GM18907 (cell line): Measurements from ENCODE around the gene ZNF469.

Source experiments
- ATAC-seq: cut with Tn5 transposase; IDR thresholded peaks from one replicate; pipeline ENCODE4 v1.9.1; 2021; ENCODE audit warnings: mild to moderate bottlenecking, moderate library complexity; ENCODE audit not compliant: unreplicated experiment

Gene ZNF469

GRCh38 chr16:88375236-88375975 lies 7.4 kb upstream of the ZNF469 start:
- no peak for ATAC-seq

DNA sequence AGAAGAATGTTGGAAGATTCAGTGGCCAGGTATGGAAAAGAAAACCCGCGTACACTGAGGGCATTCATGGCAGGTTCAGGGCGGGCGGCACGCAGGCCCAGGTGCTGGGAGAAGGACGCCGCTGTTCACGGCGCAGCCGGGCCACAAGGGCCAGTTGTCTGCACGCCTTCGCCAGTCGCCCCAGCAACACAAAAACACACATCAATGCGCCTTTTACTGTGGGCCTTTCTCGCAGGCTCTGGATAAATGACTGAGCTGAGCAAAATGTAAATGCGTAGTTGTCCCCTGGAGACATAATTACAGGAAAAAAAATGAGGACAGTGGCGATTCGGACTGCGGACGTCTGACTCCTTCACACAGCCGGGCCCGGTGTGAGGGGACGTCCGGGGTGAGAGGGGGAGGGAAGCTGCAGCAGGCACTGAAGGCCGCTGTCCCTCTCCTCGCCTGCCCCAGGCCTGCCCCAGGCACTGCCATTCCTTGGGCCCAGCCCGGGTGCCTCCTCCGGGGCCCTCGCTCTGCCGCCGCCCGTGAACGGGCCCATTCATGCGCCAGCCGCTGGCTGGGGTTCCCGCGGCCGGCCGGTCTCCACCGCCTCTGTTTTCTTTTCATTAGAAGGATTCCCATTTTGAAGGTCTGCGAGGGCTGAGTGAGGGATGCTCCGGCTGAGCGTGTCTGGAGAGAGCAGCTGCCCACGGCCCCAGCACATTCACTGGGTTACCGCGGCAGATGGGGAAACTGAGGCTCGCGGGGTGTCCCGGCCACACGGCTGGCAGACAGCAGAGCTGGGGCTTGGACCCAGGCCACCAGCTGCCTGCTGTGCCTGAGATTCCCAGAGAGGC lies 6.5 kb upstream of the ZNF469 start:
- no peak for ATAC-seq

DNA sequence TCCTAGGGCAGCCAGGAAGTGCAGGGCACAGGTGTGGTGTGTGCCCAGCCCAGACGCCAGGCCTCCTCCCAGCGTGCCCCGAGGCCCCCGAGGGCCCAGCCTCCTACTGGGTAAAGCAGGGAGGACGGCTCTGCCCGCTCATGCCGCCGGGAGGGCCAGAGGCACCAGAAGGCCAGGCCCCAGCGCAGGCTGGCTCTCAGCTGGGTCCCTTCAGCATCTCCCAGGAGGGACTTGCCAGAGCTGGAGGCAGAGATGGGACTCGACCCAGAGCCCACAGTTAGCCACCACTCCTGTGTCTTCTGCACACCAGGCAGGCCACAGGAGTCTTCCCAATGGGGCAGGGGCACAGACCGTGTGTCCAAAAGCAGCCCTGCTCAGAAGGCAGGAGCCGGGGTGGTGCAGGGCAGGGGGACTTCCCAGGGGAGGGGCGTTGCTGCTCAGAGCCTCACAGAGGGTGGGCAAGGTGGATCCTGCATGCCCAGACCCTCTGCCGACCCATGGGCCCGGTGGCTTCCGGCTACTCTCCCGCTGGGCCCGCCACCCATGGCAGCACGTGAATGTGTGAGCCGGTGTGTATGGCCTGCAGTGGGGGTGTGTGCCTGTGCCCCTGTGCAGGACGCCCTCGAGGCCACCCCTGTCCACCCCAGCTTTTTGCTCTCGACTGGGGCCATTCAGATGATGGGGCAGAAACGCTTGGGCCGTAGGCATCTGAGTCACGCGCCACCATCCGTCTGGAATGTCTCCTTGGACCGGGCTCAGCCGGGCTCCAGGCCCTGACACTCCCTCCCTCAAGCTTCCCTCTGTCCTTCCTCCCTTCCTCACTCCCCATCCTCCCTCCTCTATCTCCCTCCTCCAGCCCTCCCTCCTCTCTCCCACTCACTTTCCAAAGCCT lies 5.7 kb upstream of the ZNF469 start:
- ATAC-seq: no peak

GRCh38 chr16:88377961-88378360 lies 4.8 kb upstream of the ZNF469 start:
- no peak for ATAC-seq

- ATAC-seq: no peak
These were observed 4.4 kb upstream of the ZNF469 start for GRCh38 chr16:88378401-88378800.

DNA sequence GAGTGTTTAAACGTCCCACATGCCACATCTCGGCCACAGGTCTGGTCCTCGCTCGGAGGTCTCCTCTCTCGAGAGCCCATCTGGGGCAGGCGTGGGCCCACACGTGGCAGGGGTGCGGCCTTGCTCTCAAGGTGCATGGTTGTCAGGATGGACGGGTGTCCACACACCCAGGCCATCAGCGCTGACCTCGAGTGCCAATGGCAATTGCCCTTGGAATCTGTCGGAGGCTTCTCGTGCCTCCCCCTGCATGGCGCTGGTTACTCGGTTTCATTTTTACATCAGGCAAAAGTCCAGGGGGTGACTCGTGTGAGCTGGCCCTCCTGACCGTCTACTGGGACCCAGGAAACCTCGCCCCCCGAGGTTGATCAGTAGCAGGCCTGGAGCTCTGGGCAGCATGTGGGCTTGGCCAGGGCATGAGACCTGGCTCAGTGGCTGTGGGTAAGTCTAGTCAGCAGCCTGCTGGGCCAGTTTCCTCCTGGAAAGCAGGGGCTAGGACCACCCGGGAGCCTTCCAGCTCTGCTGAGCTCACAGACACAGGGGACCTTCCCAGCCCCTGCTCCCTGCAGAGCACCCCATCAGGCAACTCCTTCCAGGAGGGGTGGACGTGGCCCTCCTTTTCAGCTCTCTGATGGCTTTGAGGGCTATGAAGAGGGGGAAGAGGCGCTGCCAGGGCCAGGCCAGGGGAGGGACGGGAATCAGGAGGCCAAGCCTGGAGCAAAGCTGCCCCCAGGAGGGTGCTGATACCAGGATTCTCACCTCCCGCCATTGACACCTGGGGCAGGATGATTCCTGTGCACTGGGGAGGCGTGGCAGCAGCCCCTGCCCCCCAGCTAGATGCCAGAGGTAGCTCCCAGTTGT lies 3.7 kb upstream of the ZNF469 start:
- ATAC-seq: no peak

DNA sequence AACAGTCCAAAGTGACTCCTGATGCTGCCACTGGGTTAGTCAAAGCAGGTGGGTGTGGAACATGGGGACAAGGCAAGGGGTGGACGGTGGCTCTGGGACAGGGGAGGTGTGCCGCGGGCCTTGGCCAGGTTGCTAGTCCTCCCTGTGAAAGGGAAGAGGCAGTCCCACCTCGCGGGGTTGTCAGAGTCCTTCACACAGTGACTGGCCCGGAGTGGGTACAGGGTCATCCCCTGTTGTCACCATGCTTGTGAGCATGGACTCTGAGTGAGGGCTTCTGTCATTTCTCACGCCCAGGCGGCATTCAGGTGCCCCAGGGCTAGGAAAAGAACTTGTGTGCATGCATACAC lies 3.1 kb upstream of the ZNF469 start:
- no peak for ATAC-seq

GRCh38 chr16:88380099-88380498 lies 2.7 kb upstream of the ZNF469 start:
- no peak for ATAC-seq

DNA sequence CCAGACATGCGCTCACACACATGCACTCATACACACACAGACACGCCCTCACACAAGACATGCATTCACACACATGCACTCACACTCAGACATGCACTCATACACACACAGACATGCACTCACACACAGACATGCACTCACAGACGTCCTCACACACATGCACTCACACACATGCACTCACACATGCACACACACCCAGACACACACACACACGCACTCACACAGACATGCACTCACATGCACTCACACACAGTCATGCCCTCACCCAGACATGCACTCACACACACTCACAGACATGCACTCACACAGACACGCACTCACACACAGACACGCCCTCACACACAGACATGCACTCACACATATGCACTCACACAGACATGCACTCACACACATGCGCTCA lies 2.1 kb upstream of the ZNF469 start:
- no peak for ATAC-seq

GRCh38 chr16:88381820-88382451 lies 823 bp upstream of the ZNF469 start:
- ATAC-seq: no peak

DNA sequence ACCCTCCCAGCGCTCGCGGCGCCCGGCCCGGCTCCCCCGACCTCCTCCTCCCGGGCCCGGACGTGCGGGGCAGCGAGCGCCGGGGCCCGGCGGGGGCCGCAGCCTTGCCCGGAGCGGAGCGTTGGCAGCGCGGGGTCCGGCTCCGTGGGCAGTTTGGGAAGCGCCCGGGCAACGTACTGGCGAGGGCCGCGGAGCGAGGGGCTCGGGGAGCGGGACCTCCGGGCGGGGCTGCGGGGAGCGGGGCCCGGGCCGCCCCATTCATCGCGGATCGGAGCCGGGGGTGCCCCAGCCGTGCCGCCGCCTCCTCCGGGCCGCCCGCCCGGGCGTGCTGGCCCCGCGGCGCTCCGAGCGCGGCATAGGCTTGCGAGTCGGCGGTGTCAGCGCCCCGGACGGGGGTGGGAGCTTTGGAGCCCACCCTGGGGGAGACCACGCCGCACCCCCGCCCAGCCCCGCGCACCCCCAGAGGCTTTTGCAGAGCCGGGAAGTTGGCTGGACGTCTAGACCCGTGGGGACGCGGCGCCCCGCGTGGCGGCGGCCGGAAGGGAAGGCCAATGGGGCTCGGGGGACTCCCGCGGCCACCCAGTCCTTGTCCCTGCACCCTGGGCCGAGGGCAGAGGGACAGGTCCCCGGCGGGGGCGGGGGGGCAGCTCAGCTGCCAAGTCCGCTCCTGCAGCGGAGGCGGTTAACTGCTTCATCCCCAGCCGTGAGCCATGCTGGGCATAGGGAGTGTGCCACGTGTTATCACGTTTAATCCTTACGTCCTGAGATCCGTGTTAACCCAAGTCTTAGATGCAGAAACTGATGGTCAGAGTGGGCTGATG lies 852 bp downstream of the ZNF469 start:
- no peak for ATAC-seq

- ATAC-seq: no peak
These were observed 1.7 kb downstream of the ZNF469 start for GRCh38 chr16:88384222-88385111.

DNA sequence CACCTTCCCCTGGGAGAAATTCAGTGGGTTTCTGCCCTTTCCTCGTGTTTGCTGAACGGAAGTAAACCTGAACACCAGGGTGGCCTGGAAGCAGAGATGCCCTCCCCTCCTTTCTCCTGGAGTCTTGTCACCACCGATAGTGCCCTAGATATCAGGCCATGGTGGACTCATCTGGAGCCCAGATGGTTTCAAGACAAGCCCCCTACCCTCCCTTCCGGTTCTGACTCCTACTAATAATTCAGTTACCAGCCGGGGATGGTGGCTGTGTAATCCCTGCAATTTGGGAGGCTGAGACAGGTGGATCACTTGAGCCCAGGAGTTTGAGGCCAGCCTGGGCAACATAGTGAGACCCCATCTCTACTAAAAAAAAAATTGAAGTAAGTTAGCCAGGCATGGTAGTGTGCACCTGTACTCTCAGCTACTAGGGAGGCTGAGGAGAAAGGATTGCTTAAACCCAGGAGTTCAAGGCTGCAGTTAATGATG lies 2.4 kb downstream of the ZNF469 start:
- ATAC-seq: no peak

DNA sequence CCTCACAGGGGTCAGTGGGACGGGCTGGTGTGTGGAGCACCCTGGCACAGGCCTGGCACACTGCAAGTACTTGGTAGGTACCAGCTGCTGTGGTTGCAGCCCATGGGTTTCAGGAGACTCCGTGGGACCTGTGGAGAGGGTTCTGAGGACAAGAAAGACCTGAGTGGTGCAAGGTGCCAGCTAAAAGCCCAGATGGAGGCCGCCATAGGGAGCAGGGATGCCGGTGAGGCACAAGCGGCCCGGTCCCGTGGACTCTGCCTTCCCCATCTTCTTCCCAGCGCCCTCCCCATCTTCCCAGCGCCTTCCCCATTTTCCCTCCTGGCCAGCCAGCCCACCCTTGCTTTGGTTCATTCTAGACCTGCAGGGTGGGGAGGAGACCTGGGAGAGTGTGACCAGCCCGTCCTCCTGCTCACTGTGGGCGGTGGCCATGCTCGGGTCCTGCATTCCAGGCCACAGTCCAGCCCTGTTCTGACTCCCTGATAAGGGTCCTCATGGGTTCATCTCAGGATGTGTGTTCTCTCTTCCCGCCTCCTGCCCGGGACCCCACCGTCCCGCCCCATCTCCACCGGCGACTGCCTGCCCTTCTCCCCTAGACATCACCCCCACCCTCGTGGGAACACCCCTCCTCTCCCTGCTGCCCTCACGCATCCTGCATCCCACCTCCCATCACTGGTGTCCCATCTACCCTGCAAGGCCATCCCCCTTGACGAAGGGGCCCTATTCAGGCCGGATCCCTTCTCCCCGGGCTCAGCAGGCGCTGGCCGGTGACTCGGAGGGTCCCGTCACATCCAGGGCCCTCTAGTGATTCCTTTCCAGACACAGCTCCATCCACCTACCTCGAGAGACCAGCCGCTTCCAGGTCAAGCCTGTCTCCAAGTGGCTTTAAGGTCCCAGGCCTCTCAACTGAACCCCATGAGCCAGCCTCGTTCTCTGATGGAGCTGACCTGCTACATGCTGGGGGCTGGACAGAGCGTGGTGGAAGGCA lies 3.4 kb downstream of the ZNF469 start:
- ATAC-seq: no peak

DNA sequence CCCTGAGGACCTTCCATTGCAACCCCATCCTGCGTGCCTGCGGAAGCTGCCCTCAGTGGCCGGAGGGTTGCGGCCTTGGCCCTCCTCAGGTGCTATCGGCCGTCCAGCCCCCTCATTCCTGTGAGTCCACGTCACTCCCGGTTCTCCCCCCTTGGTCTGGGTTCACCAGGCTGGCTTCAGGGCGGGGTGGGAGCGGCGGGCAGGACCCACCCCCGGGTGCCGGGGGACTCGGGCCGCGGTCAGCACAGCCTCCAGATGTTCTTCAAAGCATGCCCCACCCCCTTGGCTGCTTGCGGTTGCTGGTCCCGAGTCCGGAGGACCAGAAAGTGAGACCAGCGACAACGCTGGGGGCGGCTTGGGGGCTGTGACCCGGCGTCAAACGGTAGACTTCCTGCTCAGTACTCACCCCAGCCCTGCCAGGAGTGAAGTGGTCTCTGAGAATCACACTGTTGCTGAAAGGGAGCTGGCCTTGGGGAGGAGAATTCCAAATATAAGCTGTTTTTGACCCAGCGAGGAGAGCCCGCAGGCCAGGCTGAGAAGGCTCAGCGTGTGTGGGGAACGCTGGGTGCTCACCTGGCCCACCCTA lies 4.5 kb downstream of the ZNF469 start:
- no peak for ATAC-seq

DNA sequence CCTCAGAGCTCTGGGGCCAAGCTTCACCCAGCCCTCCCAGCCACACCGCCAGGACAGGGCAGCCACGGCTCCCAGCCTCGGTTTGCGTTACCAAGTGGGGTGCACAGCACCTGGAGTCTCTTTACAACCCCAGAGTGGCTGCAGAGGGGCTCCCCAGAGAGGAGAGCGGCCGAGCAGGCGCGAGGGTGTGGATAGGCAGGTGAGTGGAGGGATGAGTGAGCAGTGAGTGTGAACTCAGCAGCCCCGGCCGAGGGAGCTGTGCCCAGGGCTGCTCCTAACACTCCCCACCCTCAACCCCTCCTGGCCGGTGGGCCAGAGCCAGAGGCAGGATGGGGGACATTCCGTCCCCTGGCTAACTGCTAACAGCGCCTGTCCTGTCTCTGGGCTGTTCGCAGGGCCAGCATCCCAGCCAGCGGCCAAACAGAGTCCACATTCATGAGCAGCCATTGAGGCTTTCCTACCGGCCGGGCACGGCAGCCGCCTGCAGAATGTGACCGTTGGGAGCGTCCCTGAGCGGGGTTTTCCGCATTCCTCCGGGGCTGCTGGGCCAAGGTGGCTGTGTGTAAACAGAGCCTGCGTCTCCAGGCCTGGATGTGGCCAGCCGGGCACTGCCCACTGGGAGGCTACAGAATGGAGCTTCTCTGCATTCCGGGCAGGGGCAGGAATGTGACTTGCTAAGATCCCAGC lies 5.3 kb downstream of the ZNF469 start:
- ATAC-seq: no peak
